Heart left ventricle (tissue), 16 donors: ENCODE data around the gene COX19. TPM values are rescaled to one million over a fixed set of nuclear protein-coding genes. Genes with fewer than 3 reads are reported as not detected.

Experiments
- ATAC-seq, 4 donors: fragments of 200-7000 bp; cut with Tn5 transposase; one replicate each; pipeline ENCODE4 v1.9.1; 2020 to 2022; ENCODE audit warnings: moderate library complexity in 4 of 4, mild to moderate bottlenecking in 3 of 4, moderate number of reproducible peaks in 1 of 4
- DNase-seq, 5 donors: peaks; one replicate each; pipeline ENCODE4 v3.0.0-alpha.2; 2020
- H3K27ac ChIP-seq, 12 donors: fragments of 200-600 bp; sonication (generic) in 4 of 12; one replicate each; pipeline versions ENCODE4 v1.5.0 to v1.8.0; 2016 to 2022; ENCODE audit warnings: mild to moderate bottlenecking in 2 of 12
- H3K27me3 ChIP-seq, 9 donors: fragments of 200-600 bp; sonication (generic) in 2 of 9; one replicate each; pipeline versions ENCODE4 v1.5.1 to v1.8.0; 2016 to 2022; ENCODE audit warnings: mild to moderate bottlenecking in 3 of 9
- H3K36me3 ChIP-seq, 9 donors: fragments of 200-600 bp; sonication (generic) in 2 of 9; one replicate each; pipeline versions ENCODE4 v1.5.0 to v1.8.0; 2018 to 2022; ENCODE audit warnings: mild to moderate bottlenecking in 2 of 9
- H3K4me1 ChIP-seq, 12 donors: fragments of 200-600 bp; sonication (generic) in 4 of 12; one replicate each; pipeline versions ENCODE4 v1.5.0 to v1.8.0; 2016 to 2022; ENCODE audit warnings: mild to moderate bottlenecking in 3 of 12
- H3K4me3 ChIP-seq, 12 donors: fragments of 200-600 bp; sonication (generic) in 4 of 12; one replicate each; pipeline versions ENCODE4 v1.5.0 to v1.8.0; 2017 to 2022; ENCODE audit warnings: mild to moderate bottlenecking in 9 of 12, moderate library complexity in 4 of 12
- H3K9me3 ChIP-seq, 12 donors: fragments of 200-600 bp; sonication (generic) in 4 of 12; one replicate each; pipeline versions ENCODE4 v1.5.0 to v1.8.0; 2016 to 2022; ENCODE audit warnings: mild to moderate bottlenecking in 1 of 12
- CTCF ChIP-seq, 12 donors: fragments of 200-600 bp; sonication (generic) in 4 of 12; IDR thresholded peaks; one replicate each; pipeline versions ENCODE4 v1.5.0 to v1.8.0; 2018 to 2022; ENCODE audit warnings: antibody characterized with exemption in 12 of 12, mild to moderate bottlenecking in 5 of 12
- POLR2A ChIP-seq, 2 donors: fragments of 450-650 bp; IDR thresholded peaks; one replicate each; pipeline ENCODE4 v1.6.1; 2017; ENCODE audit warnings: antibody characterized with exemption in 2 of 2, mild to moderate bottlenecking in 2 of 2, moderate library complexity in 2 of 2
- WGBS, 4 donors: extraction: QIAGEN DNeasy Blood & Tissue Kit in 2 of 4; methylation state at CpG; one replicate each; pipeline versions ENCODE4 v1.1.5 to v1.1.7; 2013 to 2018; 5-methylcytosine and 5-hydroxymethylcytosine counted together
- intact Hi-C, 10 donors: fragments of 100-400 bp; cut with DNase I; formaldehyde crosslinking; loops; one replicate each; pipeline versions ENCODE4 v1.11.1 to v1.14.2; 2022
- polyA plus RNA-seq, 2 donors: library from polyadenylated mRNA; stranded (reverse); fragments of 200-250 nt; gene quantifications; one replicate each; pipeline ENCODE4 v1.2.3, GENCODE V29; 2013
- total RNA-seq, 9 donors: library from RNA; depleted of rRNA in 2 of 9; stranded (reverse); fragments of >200 nt in 2 of 9; fragmentation: NEBNext Ultra II Directional in 3 of 9; extraction: Animal tissue kit (Norgen Biotek cat#: 25700) in 3 of 9; gene quantifications; one replicate each; pipeline versions ENCODE4 v1.1.0 to v1.2.4, GENCODE V29; 2016 to 2023
- donor health status: ischemic (EF 13 %, LVEDD 7.1; RV severe dilation, severe dysfunction).
- donor health status: healthy with polysubstance abuse.
- donor health status: DM: no; HTN: yes; CAD: no.
- donor health status: DM: no; HTN: no; CAD: no.
- donor health status: ischemic (EF 25% LVEDD 6.9; RV normal size, moderate dysfunction).
- donor health status: ischemic (EF 25% LVEDD 5.7; RV mildly dilated, moderate dysfunction).
- donor health status: healthy.
- donor health status: DM: yes; HTN: yes; CAD: no.
- donor health status: ischemic (EF 35%, LVEDD 5.7; RV mildly dilated, moderate dysfunction).
- donor health status: nonischemic (EF 11% LVEDD 7.7; RV severe dilation, severe dysfunction).
- donor health status: DM: yes; HTN: yes; CAD: no.
- donor health status: PGD.
- donor health status: ischemic (EF 29% LVEDD 5.4; RV normal size, mild dysfunction).
- donor health status: nonischemic (EF 23%, LVEDD 6.1; RV moderate dilation, normal function).

The COX19 gene
- total and polyA plus RNA-seq, 11 donors: 3.1 to 7.8 (median 6.5) TPM

- ATAC-seq: peak; percentile 24 to 81 (median 58)
- Histone ChIP-seq H3K4me3 (peak overlapping the region in 5 of 12 donors; percentile 1 to 46 (median 19)), H3K9me3 (no peaks in the 10 kb centered on the region), H3K27ac (peak overlapping the region in 3 of 12 donors; percentile 32 to 89 (median 46)), H3K36me3 (no peaks in the 10 kb centered on the region), H3K27me3 (peaks cover 0 to 5% (median 0%) of the 10 kb centered on the region in 9 donors), H3K4me1 (peaks cover 0 to 51% (median 10%) of the 10 kb centered on the region in 12 donors)
- 38 to 67% (median 63%) methylated on average over 14 to 40 of the region's 40 CpGs for WGBS, 4 donors
- intact Hi-C loops: no loop called here
- no peak for TF ChIP-seq POLR2A (IDR thresholded peaks at IDR 0.05)
- no peak for TF ChIP-seq CTCF (IDR thresholded peaks at IDR 0.05)
- DNase-seq: peak; percentile 53 to 89 (median 74)
Observed at GRCh38 chr7:923108-924041, 52.0 kb downstream of the COX19 start.

DNA sequence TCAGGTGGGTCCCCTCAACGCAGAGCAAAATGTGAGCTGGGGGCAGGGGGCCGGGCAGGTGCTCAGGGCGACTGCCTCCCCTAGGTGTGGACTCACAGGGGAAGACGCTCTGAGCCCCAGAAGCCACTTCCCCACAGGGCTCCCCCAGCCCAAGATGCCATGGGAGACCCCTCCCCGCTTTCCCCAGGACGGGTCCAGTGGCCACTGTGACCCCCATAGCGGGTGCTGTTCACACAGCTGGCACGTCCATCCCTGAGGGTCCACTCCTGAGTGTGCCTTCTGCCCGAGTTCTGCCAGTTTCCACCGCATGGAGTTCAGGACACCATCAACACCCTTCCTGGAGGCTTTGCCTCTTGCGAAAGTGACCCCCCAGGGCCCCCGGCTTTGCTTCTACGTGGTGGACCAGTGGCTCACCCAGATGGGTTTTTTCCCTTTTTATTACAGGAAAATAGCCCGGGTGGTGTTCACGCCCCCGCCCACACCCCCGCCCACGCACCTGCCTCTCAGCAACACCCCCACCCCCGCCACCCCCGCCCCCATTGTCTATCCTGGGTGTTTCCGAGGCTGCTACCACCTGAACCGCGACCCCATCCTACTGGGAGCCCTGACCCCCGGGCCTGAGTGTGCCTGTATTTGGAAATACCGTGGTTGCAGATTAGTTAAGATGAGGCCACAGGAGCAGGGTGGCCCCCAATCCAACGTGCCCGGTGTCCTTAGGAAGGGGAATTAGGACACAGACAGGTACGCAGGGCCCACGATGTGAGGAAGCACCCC lies 52.8 kb downstream of the COX19 start:
- WGBS, 4 donors: 71 to 78% (median 72%) methylated on average over 25 to 29 of the region's 29 CpGs
- peak; percentile 5 to 64 (median 23) for DNase-seq
- ATAC-seq: no peak
- Histone ChIP-seq H3K9me3 (no peaks in the 10 kb centered on the region), H3K27ac (peak overlapping the region in 2 of 12 donors; percentile 46 to 89), H3K36me3 (no peaks in the 10 kb centered on the region), H3K4me3 (peak overlapping the region in 5 of 12 donors; percentile 6 to 46 (median 8)), H3K4me1 (peaks cover 0 to 43% (median 10%) of the 10 kb centered on the region in 12 donors), H3K27me3 (peaks cover 0 to 5% (median 0%) of the 10 kb centered on the region in 9 donors)
- intact Hi-C loops: no loop called here
- TF ChIP-seq POLR2A (IDR thresholded peaks at IDR 0.05) (no peak), CTCF (IDR thresholded peaks at IDR 0.05) (no peak)

DNA sequence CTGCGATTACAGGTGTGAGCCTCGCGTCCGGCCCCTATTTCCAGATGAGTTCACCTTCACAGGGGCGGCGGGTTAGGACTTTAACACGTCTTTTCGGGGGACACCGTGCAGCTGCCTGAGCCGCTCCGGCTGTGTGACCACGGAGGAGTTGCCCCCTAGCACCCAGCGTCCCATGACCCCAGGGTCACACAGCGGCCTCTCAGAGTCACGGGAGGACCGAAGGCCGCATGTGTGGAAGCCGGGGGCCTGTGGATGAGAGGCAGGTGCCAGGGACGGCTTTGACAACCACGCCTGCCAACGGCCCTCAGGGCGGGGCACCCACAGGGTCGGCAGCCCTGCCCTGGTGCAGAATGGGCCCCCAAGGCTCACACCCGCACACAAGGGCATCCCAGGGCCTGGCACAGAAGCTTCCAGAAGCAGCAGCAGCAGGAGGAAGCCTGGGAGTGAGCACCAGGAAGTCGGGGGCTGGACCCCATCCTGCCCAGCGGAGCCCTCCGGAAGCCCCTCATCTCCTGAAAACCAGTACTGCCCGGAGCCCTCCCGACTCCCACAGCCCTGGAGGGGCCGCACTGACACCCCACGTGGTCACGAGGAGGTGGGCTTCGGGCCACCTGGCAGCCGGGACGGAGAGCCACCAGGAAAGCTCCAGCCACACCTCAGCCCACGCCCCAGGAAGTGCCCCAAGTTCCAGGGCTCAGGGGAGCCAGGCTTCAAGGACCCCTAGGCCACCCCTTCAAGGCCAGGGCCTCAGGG lies 53.6 kb downstream of the COX19 start:
- peaks cover 0 to 41% (median 10%) of the 10 kb centered on the region in 12 donors for H3K4me1 ChIP-seq
- H3K36me3 ChIP-seq: no peaks in the 10 kb centered on the region
- no peaks in the 10 kb centered on the region for H3K9me3 ChIP-seq
- peaks cover 0 to 5% (median 0%) of the 10 kb centered on the region in 9 donors for H3K27me3 ChIP-seq
- no peak for ATAC-seq
- H3K27ac ChIP-seq: peak overlapping the region in 1 of 12 donors; percentile 89
- TF ChIP-seq POLR2A (IDR thresholded peaks at IDR 0.05): no peak
- no peak for TF ChIP-seq CTCF (IDR thresholded peaks at IDR 0.05)
- WGBS, 4 donors: 65 to 78% (median 71%) methylated on average over 24 to 36 of the region's 36 CpGs
- peak; percentile 5 to 44 (median 18) for DNase-seq
- intact Hi-C loops: no loop called here
- peak overlapping the region in 2 of 12 donors; percentile 8 to 38 for H3K4me3 ChIP-seq
